NT2/D1 (cell line): ENCODE measurements around the gene GTPBP4.

ENCODE experiments used
- SUZ12 ChIP-seq: IDR thresholded peaks from 2 replicates; pipeline ENCODE4 v1.6.1; 2011; ENCODE audit not compliant: insufficient read length, insufficient read depth; ENCODE audit errors: extremely low read depth
- YY1 ChIP-seq: IDR thresholded peaks from 2 replicates; pipeline ENCODE4 v1.6.1; 2011; ENCODE audit not compliant: insufficient read length, insufficient read depth
- ZNF274 ChIP-seq: IDR thresholded peaks from 2 replicates; pipeline ENCODE4 v1.6.1; 2011; ENCODE audit warnings: mild to moderate bottlenecking, low read depth, low read length

- no peak for TF ChIP-seq YY1
- no peak for TF ChIP-seq ZNF274
- no peak for TF ChIP-seq SUZ12
Measured at GRCh38 chr10:995559-995926, 7.3 kb downstream of the GTPBP4 start.
